Thoracic aorta (tissue), 2 donors: ENCODE data around the gene SELENOV. TPM values are rescaled to one million over a fixed set of nuclear protein-coding genes. Genes with fewer than 3 reads are reported as not detected.

ENCODE experiments used
- ATAC-seq: fragments of 150-250 bp; one replicate; pipeline ENCODE4 v1.8.0; 2017; ENCODE audit warnings: low read depth; ENCODE audit not compliant: insufficient number of reproducible peaks, low FRiP score
- DNase-seq: peaks from one replicate; pipeline ENCODE4 v3.0.0-alpha.2; 2020; ENCODE audit warnings: low spot score
- H3K27ac ChIP-seq, 2 donors: fragments of 200-600 bp; sonication (generic); 1 replicate in 1 of 2; 2 replicates in 1 of 2; pipeline ENCODE4 v1.5.1; 2016; ENCODE audit warnings: mild to moderate bottlenecking in 2 of 2, moderate library complexity in 2 of 2
- H3K27me3 ChIP-seq: fragments of 200-600 bp; sonication (generic); replicated peaks from 2 replicates; pipeline ENCODE4 v1.6.0; 2016; ENCODE audit warnings: mild to moderate bottlenecking; ENCODE audit not compliant: insufficient read depth
- H3K36me3 ChIP-seq: fragments of 200-600 bp; sonication (generic); one replicate; pipeline ENCODE4 v1.5.1; 2016
- H3K4me1 ChIP-seq, 2 donors: fragments of 200-600 bp; sonication (generic); 1 replicate in 1 of 2; 2 replicates in 1 of 2; pipeline versions ENCODE4 v1.5.1 to v1.6.0; 2016; ENCODE audit warnings: low read depth in 2 of 2, mild to moderate bottlenecking in 1 of 2; ENCODE audit not compliant: control insufficient read depth in 1 of 2
- H3K4me3 ChIP-seq: fragments of 200-600 bp; sonication (generic); 2 replicates; pipeline ENCODE4 v1.5.1; 2016; ENCODE audit warnings: mild to moderate bottlenecking
- H3K9me3 ChIP-seq: fragments of 200-600 bp; sonication (generic); 2 replicates; pipeline ENCODE4 v1.5.1; 2016
- CTCF ChIP-seq: fragments of 200-600 bp; sonication (generic); IDR thresholded peaks from one replicate; pipeline ENCODE4 v1.5.1; 2019; ENCODE audit warnings: antibody characterized with exemption
- total RNA-seq, 2 donors: library from RNA; depleted of rRNA; stranded (reverse); fragments of >200 nt; gene quantifications; one replicate each; pipeline versions ENCODE4 v1.1.0 to v1.2.3, GENCODE V29; 2016

The SELENOV gene
- total RNA-seq, 2 donors from 2014 or later: not detected

- ATAC-seq (no peak), DNase-seq (no peak)
- Histone ChIP-seq H3K36me3 (no peaks in the 10 kb centered on the region), H3K27me3 (no peaks in the 10 kb centered on the region), H3K4me1 (peaks cover 13 to 22% of the 10 kb centered on the region in 2 donors), H3K4me3 (no peak overlapping the region), H3K9me3 (no peaks in the 10 kb centered on the region), H3K27ac (no peak overlapping the region)
- no peak for TF ChIP-seq CTCF
Measured at GRCh38 chr19:39542206-39542605, 27.3 kb downstream of the SELENOV start.

GRCh38 chr19:39543477-39543857, 28.5 kb downstream of the SELENOV start:
- Histone ChIP-seq H3K9me3 (no peaks in the 10 kb centered on the region), H3K36me3 (no peaks in the 10 kb centered on the region), H3K4me1 (peaks cover 10 to 13% of the 10 kb centered on the region in 2 donors), H3K27ac (no peak overlapping the region), H3K27me3 (no peaks in the 10 kb centered on the region), H3K4me3 (no peak overlapping the region)
- no peak for DNase-seq
- TF ChIP-seq CTCF: no peak
- no peak for ATAC-seq

- H3K27me3 ChIP-seq: no peaks in the 10 kb centered on the region
- H3K36me3 ChIP-seq: no peaks in the 10 kb centered on the region
- no peak overlapping the region for H3K4me3 ChIP-seq
- DNase-seq (no peak), ATAC-seq (no peak)
- H3K4me1 ChIP-seq: peaks cover 4 to 6% of the 10 kb centered on the region in 2 donors
- no peaks in the 10 kb centered on the region for H3K9me3 ChIP-seq
- H3K27ac ChIP-seq: no peak overlapping the region
- TF ChIP-seq CTCF: no peak
Measured at GRCh38 chr19:39544226-39544903, 29.4 kb downstream of the SELENOV start.

GRCh38 chr19:39544911-39545310, 30.0 kb downstream of the SELENOV start:
- Histone ChIP-seq H3K4me1 (peaks cover 4 to 6% of the 10 kb centered on the region in 2 donors), H3K9me3 (no peaks in the 10 kb centered on the region), H3K4me3 (no peak overlapping the region), H3K36me3 (no peaks in the 10 kb centered on the region), H3K27ac (no peak overlapping the region), H3K27me3 (no peaks in the 10 kb centered on the region)
- DNase-seq (no peak), ATAC-seq (no peak)
- TF ChIP-seq CTCF: no peak

- Histone ChIP-seq H3K27ac (no peak overlapping the region), H3K4me1 (no peaks in the 10 kb centered on the region)
Measured at GRCh38 chr19:39546599-39546998, 31.7 kb downstream of the SELENOV start.

More at GRCh38 chr19:39546599-39546998, 31.7 kb downstream of the SELENOV start:
- Histone ChIP-seq H3K27me3 (no peaks in the 10 kb centered on the region), H3K9me3 (no peaks in the 10 kb centered on the region), H3K4me3 (no peak overlapping the region), H3K36me3 (no peaks in the 10 kb centered on the region)
- no peak for TF ChIP-seq CTCF
- DNase-seq (no peak), ATAC-seq (no peak)
